Prostate gland (tissue), 2 donors: ENCODE measurements around the gene LILRA1. TPM values are rescaled to one million over a fixed set of nuclear protein-coding genes. Genes with fewer than 3 reads are reported as not detected.
"Not testable (repeated sequence)": the region's sequence is repeated elsewhere in the genome, so short reads cannot be mapped to it uniquely, and the experiment has no call there.

Source experiments
- DNase-seq: peaks from one replicate; pipeline ENCODE4 v3.0.0-alpha.2; 2019; ENCODE audit warnings: low spot score
- H3K27ac ChIP-seq, 2 donors: fragments of 200-600 bp; sonication (generic); 2 replicates each; pipeline ENCODE4 v1.5.1; 2017 to 2019
- H3K27me3 ChIP-seq: fragments of 200-600 bp; sonication (generic); replicated peaks from 2 replicates; pipeline ENCODE4 v1.5.1; 2019; ENCODE audit not compliant: insufficient read depth
- H3K36me3 ChIP-seq, 2 donors: fragments of 200-600 bp; sonication (generic); 1 replicate in 1 of 2; 2 replicates in 1 of 2; pipeline versions ENCODE4 v1.5.1 to v1.8.1; 2017 to 2019
- H3K4me1 ChIP-seq: fragments of 200-600 bp; sonication (generic); replicated peaks from 2 replicates; pipeline ENCODE4 v1.5.1; 2019
- H3K4me3 ChIP-seq, 2 donors: fragments of 200-600 bp; sonication (generic); 2 replicates each; pipeline ENCODE4 v1.5.1; 2017 to 2019
- H3K9me3 ChIP-seq: fragments of 200-600 bp; sonication (generic); 2 replicates; pipeline ENCODE4 v1.5.1; 2017
- POLR2A ChIP-seq: fragments of 450-650 bp; IDR thresholded peaks from one replicate; pipeline ENCODE4 v1.6.1; 2016; ENCODE audit warnings: antibody characterized with exemption, mild to moderate bottlenecking
- POLR2AphosphoS5 ChIP-seq: sonication (generic); formaldehyde crosslinking; IDR thresholded peaks from one replicate; pipeline ENCODE4 v1.6.1; 2017; ENCODE audit warnings: antibody characterized with exemption
- WGBS: methylation state at CpG from one replicate; pipeline ENCODE4 v1.1.5; 2018; 5-methylcytosine and 5-hydroxymethylcytosine counted together
- intact Hi-C: fragments of 100-400 bp; cut with DNase I; formaldehyde crosslinking; loops from one replicate; pipeline ENCODE4 v1.14.2; 2022
- total RNA-seq, 2 donors: library from RNA; depleted of rRNA; stranded (reverse); fragments of >200 nt; gene quantifications; one replicate each; pipeline ENCODE4 v1.1.0, GENCODE V29; 2016
- TF ChIP-seq, protein P1 (sequence below), 4 experiments: fragments of 200-600 bp in 2 of 4; fragments of 450-650 bp in 2 of 4; sonication (generic) in 2 of 4; IDR thresholded peaks; 1 replicate in 3 of 4; 2 replicates in 1 of 4; pipeline ENCODE4 v1.5.1; 2016 to 2019; ENCODE audit warnings: antibody characterized with exemption in 4 of 4, mild to moderate bottlenecking in 2 of 4, moderate library complexity in 2 of 4

LILRA1 gene
- total RNA-seq, 2 donors from 2014 or later: 0.96 to 1.7 TPM

DNA sequence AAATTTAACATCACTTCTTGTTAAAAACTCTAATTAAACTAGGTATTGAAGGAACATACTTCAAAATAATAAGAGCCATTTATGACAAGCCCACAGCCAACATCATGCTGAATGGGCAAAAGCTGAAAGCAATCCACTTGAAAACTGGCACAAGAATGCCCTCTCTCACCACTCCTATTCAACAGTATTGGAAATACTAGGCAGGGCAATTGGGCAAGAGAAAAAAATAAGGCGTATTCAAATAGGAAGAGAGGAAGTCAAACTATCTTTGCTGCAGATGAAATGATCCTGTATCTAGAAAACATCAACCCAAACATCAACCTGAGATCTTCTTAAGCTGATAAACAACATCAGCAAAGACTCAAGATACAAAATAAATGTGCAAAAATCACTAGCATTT, 21.3 kb downstream of the LILRA1 start:
- intact Hi-C loops: no loop called here
- Histone ChIP-seq H3K9me3 (no peaks in the 10 kb centered on the region), H3K4me1 (no peaks in the 10 kb centered on the region), H3K36me3 (no peaks in the 10 kb centered on the region), H3K27ac (no peak overlapping the region), H3K4me3 (no peak overlapping the region), H3K27me3 (no peaks in the 10 kb centered on the region)
- TF ChIP-seq, protein P1, sequence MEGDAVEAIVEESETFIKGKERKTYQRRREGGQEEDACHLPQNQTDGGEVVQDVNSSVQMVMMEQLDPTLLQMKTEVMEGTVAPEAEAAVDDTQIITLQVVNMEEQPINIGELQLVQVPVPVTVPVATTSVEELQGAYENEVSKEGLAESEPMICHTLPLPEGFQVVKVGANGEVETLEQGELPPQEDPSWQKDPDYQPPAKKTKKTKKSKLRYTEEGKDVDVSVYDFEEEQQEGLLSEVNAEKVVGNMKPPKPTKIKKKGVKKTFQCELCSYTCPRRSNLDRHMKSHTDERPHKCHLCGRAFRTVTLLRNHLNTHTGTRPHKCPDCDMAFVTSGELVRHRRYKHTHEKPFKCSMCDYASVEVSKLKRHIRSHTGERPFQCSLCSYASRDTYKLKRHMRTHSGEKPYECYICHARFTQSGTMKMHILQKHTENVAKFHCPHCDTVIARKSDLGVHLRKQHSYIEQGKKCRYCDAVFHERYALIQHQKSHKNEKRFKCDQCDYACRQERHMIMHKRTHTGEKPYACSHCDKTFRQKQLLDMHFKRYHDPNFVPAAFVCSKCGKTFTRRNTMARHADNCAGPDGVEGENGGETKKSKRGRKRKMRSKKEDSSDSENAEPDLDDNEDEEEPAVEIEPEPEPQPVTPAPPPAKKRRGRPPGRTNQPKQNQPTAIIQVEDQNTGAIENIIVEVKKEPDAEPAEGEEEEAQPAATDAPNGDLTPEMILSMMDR (IDR thresholded peaks at IDR 0.05): no peak
- TF ChIP-seq POLR2AphosphoS5 (no peak), POLR2A (no peak)
- 97% methylated on average over 1 of the region's 1 CpG for WGBS
- DNase-seq: no peak

DNA sequence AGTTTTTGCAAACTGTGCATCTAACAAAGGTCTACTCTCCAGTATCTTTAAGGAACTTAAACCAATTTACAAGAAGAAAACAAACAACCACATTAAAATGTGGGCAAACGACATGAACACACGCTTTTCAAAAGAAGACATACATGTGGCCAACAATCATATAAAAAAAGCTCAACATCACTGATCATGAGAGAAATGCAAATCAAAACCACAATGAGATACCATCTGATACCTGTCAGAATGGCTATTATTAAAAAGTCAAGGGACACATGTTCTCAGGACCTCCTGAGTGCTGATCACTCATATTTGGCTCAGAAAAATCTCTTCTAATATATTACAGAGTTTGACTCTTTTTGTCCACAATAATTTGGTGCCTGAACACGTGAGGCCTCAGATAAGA, 22.6 kb downstream of the LILRA1 start:
- TF ChIP-seq POLR2AphosphoS5 (no peak), POLR2A (no peak)
- TF ChIP-seq, protein P1 (IDR thresholded peaks at IDR 0.05): no peak
- Histone ChIP-seq H3K36me3 (no peaks in the 10 kb centered on the region), H3K4me3 (no peak overlapping the region), H3K27me3 (no peaks in the 10 kb centered on the region), H3K27ac (no peak overlapping the region), H3K4me1 (no peaks in the 10 kb centered on the region), H3K9me3 (no peaks in the 10 kb centered on the region)
- 38% methylated on average over 3 of the region's 3 CpGs for WGBS
- intact Hi-C loops: no loop called here
- no peak for DNase-seq

DNA sequence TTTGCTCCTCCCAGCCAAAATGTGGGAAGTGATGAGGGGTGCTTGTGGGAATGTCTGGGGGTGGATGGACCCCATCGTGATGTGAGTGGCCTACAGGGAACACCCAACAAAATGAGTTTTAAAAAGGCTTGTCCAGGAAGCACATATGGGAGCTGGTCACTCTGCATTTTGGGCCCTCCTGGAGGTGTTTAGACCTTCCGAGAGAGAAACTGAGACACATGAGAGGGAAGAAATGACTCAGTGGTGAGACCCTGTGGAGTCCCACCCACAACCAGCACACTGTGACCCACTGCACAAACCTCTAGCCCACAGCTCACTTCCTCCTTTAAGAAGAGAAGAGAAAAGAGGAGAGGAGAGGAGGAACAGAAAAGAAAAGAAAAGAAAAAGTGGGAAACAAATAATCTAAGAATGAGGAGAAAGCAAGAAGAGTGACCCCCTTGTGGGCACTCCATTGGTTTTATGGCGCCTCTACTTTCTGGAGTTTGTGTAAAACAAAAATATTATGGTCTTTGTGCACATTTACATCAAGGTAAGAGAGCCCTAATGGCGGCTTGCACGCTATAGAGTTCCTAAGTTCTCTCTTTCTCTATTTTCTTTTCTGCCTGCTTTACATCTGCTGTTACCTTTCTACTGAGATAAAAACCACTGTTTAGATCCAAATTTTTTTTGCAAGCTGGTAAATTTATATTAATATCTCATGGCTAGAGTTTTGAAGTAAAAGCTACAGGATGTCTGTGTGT, 23.6 kb downstream of the LILRA1 start:
- Histone ChIP-seq H3K4me3 (no peak overlapping the region), H3K27ac (no peak overlapping the region), H3K36me3 (no peaks in the 10 kb centered on the region), H3K27me3 (no peaks in the 10 kb centered on the region), H3K4me1 (no peaks in the 10 kb centered on the region), H3K9me3 (no peaks in the 10 kb centered on the region)
- no peak for DNase-seq
- intact Hi-C loops: no loop called here
- 52% methylated on average over 5 of the region's 5 CpGs for WGBS
- no peak for TF ChIP-seq POLR2AphosphoS5
- TF ChIP-seq POLR2A: no peak
- TF ChIP-seq, protein P1 (IDR thresholded peaks at IDR 0.05): no peak

DNA sequence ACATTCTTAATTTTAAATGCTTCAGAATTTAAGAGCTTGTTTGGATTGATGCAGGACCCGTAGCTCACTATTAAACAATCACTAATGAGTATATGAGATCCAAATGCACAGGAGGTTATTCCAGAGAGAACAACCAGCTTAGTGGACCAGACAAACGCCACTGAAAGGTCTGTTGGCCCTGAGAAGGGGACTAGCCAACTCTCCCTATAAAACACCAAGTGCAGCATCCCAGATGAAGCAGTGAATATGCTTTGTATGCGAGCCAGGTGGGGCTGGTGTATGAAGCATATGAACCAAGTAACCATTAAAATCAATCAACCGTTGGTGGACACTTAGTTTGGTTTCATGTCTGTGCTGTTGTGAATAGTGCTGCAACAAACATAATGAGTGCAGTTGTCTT, 27.0 kb downstream of the LILRA1 start:
- no peak for DNase-seq
- TF ChIP-seq POLR2AphosphoS5 (no peak), POLR2A (no peak)
- TF ChIP-seq, protein P1 (IDR thresholded peaks at IDR 0.05): no peak
- Histone ChIP-seq H3K4me1 (no peaks in the 10 kb centered on the region), H3K27me3 (no peaks in the 10 kb centered on the region), H3K27ac (no peak overlapping the region), H3K9me3 (no peaks in the 10 kb centered on the region), H3K4me3 (no peak overlapping the region), H3K36me3 (no peaks in the 10 kb centered on the region)
- intact Hi-C loops: no loop called here
- WGBS: 66% methylated on average over 4 of the region's 4 CpGs

DNA sequence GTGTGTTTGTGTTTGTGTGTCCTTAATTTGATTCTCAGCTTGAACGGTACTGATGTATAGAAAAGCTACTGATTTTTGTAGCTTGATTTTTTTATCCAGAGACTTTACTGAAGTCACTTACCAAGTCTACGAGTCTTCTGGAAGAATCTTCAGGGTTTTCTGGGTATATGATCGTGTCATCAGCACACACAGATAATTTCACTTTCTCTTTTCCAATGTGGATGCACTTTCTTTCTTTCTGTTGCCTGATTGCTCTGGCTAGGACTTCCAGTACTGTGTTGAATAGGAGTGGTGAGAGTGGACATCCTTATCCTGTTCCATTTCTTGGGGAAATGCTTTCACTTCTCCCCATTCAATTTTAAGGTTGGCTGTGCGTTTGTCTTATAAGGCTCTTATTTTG, 29.0 kb downstream of the LILRA1 start:
- no peaks in the 10 kb centered on the region for H3K36me3 ChIP-seq
- intact Hi-C loops: no loop called here
- WGBS: 67% methylated on average over 4 of the region's 4 CpGs

DNA sequence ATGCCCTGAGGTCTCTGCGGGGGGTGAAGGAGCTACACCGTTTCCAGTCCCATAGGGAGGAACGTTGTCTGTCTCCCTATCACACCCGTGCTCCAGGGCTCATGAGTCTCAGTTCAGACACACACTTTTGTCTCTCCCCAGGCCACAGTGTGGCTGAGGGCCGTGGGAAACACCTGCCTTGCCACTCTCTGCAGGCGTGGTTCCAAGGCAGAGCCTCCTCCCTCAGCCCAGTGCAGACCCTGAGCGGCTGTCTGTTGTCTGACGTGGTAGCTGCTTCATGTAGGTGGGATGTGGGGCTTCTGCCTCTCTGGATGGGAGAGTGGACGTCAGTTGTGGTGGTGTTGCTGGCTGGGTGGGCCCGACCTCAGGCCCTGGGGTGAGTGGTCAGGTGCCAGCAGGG, 30.8 kb downstream of the LILRA1 start:
- intact Hi-C loops, H3K27me3 ChIP-seq, H3K27ac ChIP-seq, H3K4me3 ChIP-seq, H3K36me3 ChIP-seq, H3K4me1 ChIP-seq, H3K9me3 ChIP-seq, DNase-seq: not testable (repeated sequence)
- 77% methylated on average over 4 of the region's 10 CpGs for WGBS

More for the DNA sequence above, 29.0 kb downstream of the LILRA1 start:
- Histone ChIP-seq H3K4me3 (no peak overlapping the region), H3K9me3 (no peaks in the 10 kb centered on the region), H3K27me3 (no peaks in the 10 kb centered on the region), H3K4me1 (no peaks in the 10 kb centered on the region), H3K27ac (no peak overlapping the region)
- DNase-seq: no peak
- TF ChIP-seq POLR2AphosphoS5: no peak
- TF ChIP-seq POLR2A: no peak
- TF ChIP-seq, protein P1 (IDR thresholded peaks at IDR 0.05): no peak

DNA sequence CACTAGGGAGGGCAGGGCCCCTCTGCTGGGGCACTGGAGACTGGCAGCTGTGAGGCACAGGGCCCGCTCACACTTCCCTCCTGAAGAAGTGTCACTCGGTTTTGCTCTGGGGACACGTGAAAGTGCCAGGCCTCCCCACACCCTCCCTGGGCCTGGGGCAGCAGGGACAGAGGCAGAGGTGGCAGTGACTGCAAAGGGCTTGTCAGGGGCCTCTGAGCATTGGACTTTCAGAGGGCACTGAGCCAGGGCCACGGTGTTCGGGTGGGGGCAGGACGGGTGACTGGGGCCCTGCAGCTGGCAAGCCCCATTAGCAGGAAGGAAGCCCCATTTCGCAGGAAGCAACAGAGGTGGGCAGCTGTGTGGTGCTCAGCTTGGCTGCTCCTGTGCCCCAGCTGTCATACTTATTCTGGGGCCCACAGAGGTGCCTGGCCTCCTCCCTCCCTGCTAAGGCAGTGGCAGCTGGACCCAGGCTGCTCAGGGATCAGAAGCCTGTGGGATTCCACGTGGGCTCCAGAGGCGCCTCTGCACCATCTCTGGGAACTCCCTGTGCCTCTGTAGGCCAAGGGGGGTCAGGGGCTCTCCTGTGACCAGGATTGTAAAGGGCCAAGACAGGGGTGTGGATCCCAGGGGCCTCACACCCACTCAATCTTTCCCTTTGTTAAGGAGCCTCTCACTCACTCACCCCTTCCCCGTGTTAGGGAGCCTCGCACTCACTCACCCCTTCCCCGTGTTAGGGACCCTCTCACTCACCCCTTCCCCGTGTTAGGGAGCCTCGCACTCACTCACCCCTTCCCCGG, 31.7 kb downstream of the LILRA1 start:
- DNase-seq, H3K4me1 ChIP-seq, H3K27ac ChIP-seq, H3K36me3 ChIP-seq, H3K4me3 ChIP-seq, H3K9me3 ChIP-seq, H3K27me3 ChIP-seq, intact Hi-C loops: not testable (repeated sequence)
- WGBS: 87% methylated on average over 10 of the region's 15 CpGs
